HUES64 (cell line): ENCODE measurements around the gene SYMPK. TPM values are rescaled to one million over a fixed set of nuclear protein-coding genes. Genes with fewer than 3 reads are reported as not detected.
A peak's percentile ranks its signal among the peaks of the same experiment; 100 is the strongest.

ENCODE experiments used
- H3K27ac ChIP-seq: 2 replicates; pipeline ENCODE4 v1.7.0; 2013; ENCODE audit warnings: low read depth, low read length, inconsistent platforms
- H3K27me3 ChIP-seq: 2 replicates; pipeline ENCODE4 v1.6.1; 2013; ENCODE audit warnings: mild to moderate bottlenecking, low read length; ENCODE audit not compliant: insufficient read depth
- H3K36me3 ChIP-seq: 2 replicates; pipeline ENCODE4 v1.6.1; 2013; ENCODE audit warnings: mild to moderate bottlenecking, low read length; ENCODE audit not compliant: insufficient read depth
- H3K4me1 ChIP-seq: 2 replicates; pipeline ENCODE4 v1.6.1; 2013; ENCODE audit warnings: mild to moderate bottlenecking, low read length, moderate library complexity; ENCODE audit not compliant: insufficient read depth
- H3K4me3 ChIP-seq: 2 replicates; pipeline ENCODE4 v1.5.1; 2013; ENCODE audit warnings: mild to moderate bottlenecking, low read length, moderate library complexity
- H3K9ac ChIP-seq: 2 replicates; pipeline ENCODE4 v1.6.1; 2013; ENCODE audit warnings: mild to moderate bottlenecking, low read depth, low read length
- H3K9me3 ChIP-seq: 2 replicates; pipeline ENCODE4 v1.6.1; 2013; ENCODE audit warnings: low read depth, low read length; ENCODE audit not compliant: insufficient read depth
- WGBS: fragments of 150-250, 120-280 bp; methylation state at CpG from one replicate; pipeline ENCODE4 v1.1.7; 2013; ENCODE audit warnings: missing lambda C conversion rate; 5-methylcytosine and 5-hydroxymethylcytosine counted together
- polyA plus RNA-seq, 2 experiments: library from polyadenylated mRNA; stranded (reverse); fragments of 50-300 nt; gene quantifications; one replicate each; pipeline ENCODE4 v1.2.3, GENCODE V29; 2013

The SYMPK gene
- 50.7 TPM for polyA plus RNA-seq (2013, experiment 1 of 2)
- polyA plus RNA-seq (2013, experiment 2 of 2) = 49.3 TPM

DNA sequence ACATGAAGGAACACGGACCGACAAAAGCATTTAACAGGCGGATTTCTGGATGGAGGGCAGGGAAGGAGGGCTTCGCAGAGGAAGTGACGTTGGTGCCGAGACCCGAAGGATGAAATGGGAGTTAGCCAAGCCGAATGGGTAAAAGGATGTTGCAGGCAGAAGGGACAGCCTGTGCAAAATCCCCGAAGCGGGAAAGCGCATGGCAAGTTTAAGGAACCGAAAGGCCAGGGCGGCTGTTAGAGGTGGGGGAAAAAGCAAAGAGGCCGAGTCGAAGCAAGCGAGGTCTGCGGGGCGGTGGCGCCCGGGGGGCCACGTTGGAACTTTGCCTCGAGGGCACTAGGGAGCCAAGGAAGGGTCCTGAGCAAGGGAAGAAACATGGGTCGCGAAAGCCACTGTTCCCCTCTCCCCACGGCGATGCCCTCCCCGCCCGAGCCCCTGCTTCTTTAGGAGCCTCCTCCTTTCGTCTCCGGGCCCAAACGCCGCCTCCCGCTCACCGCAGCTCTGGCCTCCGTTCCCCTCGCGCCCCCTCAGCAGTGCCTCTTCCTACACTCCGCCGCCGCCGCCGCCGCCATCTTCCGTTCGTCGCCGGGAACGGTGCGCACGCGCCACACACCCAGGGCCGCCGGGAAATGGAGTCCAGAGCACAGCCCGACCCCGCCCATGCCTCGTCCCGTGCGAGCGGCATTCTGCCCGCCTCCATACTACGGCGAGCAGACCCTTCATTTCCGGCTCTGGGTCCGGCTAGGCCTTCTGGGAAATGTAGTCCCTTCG is at the start of gene SYMPK:
TSS of gene SYMPK (minus strand) at position 584 of the 771 bp plus-strand sequence. CDS start 8,652 bp downstream, outside the sequence.
- Histone ChIP-seq H3K9me3 (no peaks in the 10 kb centered on the region), H3K4me1 (peaks cover 14% of the 10 kb centered on the region; the same call in 1 of the 2 replicates), H3K4me3 (peak within 1 kb of the TSS; percentile 67), H3K9ac (peak within 1 kb of the TSS; percentile 86), H3K27ac (peak within 1 kb of the TSS; percentile 86), H3K36me3 (peaks cover 28% of the 10 kb centered on the region), H3K27me3 (peaks cover 3% of the 10 kb centered on the region; the same call in 1 of the 2 replicates)
- under 1% methylated on average over 65 of the region's 65 CpGs for WGBS

DNA sequence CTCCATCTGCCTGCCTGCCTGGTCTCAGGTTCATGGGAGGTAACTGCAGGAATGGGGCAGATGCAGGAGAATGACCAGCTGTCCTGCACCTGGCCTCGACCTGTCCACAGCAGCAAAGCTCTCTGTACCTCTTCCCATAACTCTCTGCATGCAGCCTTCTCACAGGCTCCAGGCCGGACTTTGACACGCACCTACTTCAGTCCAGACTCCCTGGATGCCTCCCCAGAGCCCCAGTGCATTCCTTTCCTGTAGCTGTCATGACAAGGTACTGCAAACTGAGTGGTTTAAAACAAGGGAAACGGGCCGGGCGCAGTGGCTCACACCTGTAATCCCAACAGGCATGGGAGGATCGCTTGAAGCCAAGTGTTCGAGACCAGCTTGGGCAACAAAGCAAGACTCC is 48.3 kb upstream of the SYMPK start:
- no peaks in the 10 kb centered on the region for H3K27me3 ChIP-seq
- H3K27ac ChIP-seq = no peak overlapping the region
- H3K9me3 ChIP-seq = no peaks in the 10 kb centered on the region
- H3K4me3 ChIP-seq = no peak overlapping the region
- no peak overlapping the region for H3K9ac ChIP-seq
- no peaks in the 10 kb centered on the region for H3K4me1 ChIP-seq
- WGBS = 90% methylated on average over 8 of the region's 8 CpGs
- H3K36me3 ChIP-seq = no peaks in the 10 kb centered on the region

DNA sequence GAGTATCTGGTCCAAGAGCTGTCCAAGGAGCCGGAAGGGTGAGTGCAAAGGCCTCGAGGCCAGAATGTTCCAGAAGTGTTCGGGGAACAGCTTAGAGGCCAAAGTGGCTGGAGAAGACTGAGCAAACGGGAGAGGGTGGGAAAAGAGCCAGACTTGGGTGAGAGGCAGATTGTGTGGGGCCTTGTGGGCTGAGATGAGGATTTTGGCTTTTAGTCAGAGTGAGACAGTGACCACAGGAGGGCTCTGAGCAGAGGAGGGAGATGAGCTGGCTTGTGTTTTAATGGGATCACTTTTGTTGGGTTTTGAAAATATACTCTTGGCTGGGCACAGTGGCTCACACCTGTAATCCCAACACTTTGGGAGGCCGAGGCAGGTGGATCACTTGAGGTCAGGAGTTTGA is 46.0 kb upstream of the SYMPK start:
- no peaks in the 10 kb centered on the region for H3K27me3 ChIP-seq
- H3K9ac ChIP-seq = no peak overlapping the region
- 87% methylated on average over 5 of the region's 5 CpGs for WGBS
- no peak overlapping the region for H3K27ac ChIP-seq
- no peaks in the 10 kb centered on the region for H3K4me1 ChIP-seq
- H3K9me3 ChIP-seq = no peaks in the 10 kb centered on the region
- no peak overlapping the region for H3K4me3 ChIP-seq
- H3K36me3 ChIP-seq = no peaks in the 10 kb centered on the region

DNA sequence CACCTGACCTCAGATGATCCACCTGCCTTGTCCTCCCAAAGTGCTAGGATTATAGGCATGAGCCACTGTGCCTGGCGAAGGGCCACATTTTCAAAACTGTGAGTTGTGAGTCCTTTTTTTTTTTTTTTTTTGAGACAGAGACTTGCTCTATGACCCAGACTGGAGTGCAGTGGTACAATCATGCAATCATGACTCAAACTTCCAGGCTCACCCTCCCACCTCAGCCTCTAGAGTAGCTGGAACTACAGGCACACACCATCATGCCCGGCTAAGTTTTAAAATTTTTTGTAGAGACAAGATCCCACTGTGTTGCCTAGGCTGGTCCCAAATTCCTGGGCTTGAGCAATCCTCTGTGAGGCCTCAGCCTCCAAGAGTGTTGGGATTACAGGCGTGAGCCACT is 43.3 kb upstream of the SYMPK start:
- H3K4me3 ChIP-seq = no peak overlapping the region
- H3K27ac ChIP-seq = no peak overlapping the region
- no peaks in the 10 kb centered on the region for H3K4me1 ChIP-seq
- H3K9ac ChIP-seq = no peak overlapping the region
- H3K9me3 ChIP-seq = no peaks in the 10 kb centered on the region
- H3K27me3 ChIP-seq = peaks cover 9% of the 10 kb centered on the region
- 88% methylated on average over 3 of the region's 3 CpGs for WGBS
- no peaks in the 10 kb centered on the region for H3K36me3 ChIP-seq

DNA sequence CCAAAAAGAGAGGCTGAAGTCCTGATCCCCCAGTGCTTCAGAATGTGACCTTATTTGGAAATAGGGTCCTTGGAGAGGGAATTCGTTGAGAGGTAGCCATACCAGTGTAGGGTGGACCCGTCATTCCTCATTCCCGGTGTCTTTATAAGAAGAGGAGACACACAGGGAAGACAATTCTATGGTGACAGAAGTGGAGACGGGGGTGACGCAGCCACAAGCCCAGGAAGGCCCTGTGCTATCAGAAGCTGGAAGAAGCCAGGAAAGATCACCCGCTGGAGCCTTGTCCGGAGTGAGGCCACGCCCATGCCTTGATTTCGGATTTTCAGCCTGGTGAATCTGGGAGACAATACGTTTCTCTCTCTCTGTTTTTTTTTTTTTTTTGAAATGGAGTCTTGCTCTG is 42.1 kb upstream of the SYMPK start:
- no peaks in the 10 kb centered on the region for H3K36me3 ChIP-seq
- no peak overlapping the region for H3K9ac ChIP-seq
- no peak overlapping the region for H3K27ac ChIP-seq
- no peaks in the 10 kb centered on the region for H3K9me3 ChIP-seq
- 91% methylated on average over 10 of the region's 10 CpGs for WGBS
- no peaks in the 10 kb centered on the region for H3K4me1 ChIP-seq
- H3K4me3 ChIP-seq = no peak overlapping the region
- peaks cover 19% of the 10 kb centered on the region for H3K27me3 ChIP-seq

DNA sequence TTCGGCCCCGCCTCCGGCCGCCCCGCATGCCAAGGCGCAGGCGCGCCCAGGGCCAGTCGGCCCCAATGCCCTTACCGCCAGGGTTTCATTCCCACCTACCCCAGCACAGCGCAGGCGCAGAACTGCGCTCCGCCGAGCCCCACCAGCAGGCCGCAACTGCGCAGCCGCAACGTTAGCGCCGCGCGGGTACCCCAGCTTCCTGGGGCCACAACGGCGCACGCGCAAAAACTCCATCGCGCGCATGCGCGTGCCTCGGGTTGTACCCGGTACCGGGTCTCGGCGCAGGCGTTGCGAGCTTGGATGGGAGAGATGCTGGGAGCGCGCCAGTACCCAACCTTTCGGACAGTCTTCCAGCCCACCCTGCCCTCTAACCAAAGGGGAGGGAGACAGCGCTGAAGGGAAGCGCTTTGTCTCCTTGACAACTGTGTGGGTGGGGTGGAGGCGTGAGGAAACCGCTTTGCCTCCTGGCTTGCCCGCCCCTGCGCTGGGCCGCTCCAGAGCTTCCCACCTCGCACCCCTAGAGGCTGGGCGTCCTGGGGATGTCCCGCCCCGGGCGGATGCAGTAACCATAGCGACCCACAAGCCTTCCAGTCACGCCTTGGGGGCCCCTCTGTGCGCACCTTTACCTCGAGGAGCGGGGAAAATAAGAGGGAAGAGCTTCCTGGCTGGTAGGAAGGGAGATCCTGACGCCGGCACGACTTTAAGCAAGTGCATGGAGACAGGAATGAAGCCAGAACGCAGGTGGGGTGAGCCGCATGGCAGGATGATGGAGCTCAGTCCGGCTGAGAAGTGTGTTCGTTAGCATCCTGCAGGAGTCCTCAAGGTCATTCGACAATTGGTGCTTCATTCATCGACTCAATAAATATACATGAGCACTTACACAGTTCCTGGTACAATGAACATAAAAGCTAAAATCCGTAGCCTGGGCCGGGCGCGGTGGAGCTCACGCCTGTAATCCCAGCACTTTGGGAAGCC is 40.0 kb upstream of the SYMPK start:
- Histone ChIP-seq H3K4me3 (peak overlapping the region; percentile 73), H3K36me3 (peaks cover 9% of the 10 kb centered on the region), H3K9me3 (no peaks in the 10 kb centered on the region), H3K4me1 (no peaks in the 10 kb centered on the region), H3K9ac (peak overlapping the region; percentile 65), H3K27me3 (peaks cover 19% of the 10 kb centered on the region), H3K27ac (peak overlapping the region; percentile 61; the same call in 1 of the 2 replicates)
- WGBS = 5% methylated on average over 70 of the region's 73 CpGs

DNA sequence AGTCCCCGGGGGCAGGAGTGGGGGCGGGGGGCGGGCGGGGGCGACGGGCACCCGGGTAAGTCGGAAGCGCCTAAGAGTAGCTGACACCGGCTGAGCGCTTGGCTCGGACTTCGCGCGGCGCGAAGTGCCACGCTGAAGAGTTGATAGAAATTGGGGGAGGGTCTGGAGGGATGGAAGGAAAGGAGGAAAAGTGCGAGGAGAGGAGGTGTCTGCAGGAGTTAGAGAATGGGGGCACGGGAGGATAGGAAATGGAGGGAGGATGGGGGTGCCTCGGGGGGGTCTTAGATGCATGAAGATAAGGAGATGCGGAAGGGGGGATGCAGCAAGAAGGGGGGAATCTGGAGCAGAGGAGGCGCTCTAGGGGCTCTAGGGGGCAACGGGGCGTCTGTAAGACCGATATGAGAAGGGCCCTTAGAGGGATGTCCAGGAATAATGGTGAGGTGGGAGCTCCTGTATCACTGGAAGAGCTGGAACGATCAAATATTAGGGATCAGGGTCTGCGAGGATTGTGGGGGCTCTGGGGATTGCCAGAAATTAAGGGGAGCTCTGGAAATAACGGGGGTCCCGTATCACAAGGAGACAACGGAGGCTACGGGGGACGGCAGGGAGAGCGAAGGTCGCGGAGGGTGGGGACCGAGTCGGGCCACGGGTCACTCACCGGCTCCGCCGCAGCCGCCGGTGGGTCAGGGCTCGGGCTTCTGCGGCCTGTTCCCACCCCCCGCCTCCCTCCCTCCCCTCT is 39.1 kb upstream of the SYMPK start, which contains the start of gene MYPOP:
TSS of gene MYPOP (minus strand) at position 702 of the 739 bp plus-strand sequence. CDS start 840 bp downstream, outside the sequence.
- H3K9ac ChIP-seq = peak within 1 kb of the TSS; percentile 65
- H3K9me3 ChIP-seq = no peaks in the 10 kb centered on the region
- H3K4me3 ChIP-seq = peak within 1 kb of the TSS; percentile 73
- H3K27ac ChIP-seq = peak within 1 kb of the TSS; percentile 61; the same call in 1 of the 2 replicates
- peaks cover 11% of the 10 kb centered on the region for H3K36me3 ChIP-seq
- peaks cover 19% of the 10 kb centered on the region for H3K27me3 ChIP-seq
- H3K4me1 ChIP-seq = no peaks in the 10 kb centered on the region
- WGBS = under 1% methylated on average over 47 of the region's 47 CpGs

DNA sequence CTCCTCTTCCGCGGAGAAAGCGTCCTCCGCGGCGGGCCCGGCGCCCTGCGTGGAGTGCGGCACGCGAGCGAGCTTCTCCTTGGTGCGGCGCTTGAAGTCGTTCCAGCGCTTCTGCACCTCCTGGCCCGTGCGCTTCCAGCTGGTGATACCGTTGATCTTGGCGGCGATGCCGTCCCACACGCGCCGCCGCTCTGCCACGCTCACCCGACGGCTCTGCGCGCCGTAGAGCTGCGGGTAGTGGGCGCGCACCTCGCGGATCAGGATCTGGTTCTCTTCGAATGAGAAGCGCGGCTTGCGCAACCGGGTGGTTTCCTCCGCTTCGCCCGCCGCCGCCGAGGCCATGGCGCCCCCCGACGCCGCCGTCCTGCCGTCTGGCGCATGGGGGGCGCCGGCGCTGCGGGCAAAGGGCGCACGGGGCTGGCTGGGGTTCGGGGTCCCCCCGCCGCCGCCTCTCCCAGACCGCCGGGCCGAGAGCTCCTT is 38.5 kb upstream of the SYMPK start:
- peaks cover 19% of the 10 kb centered on the region for H3K27me3 ChIP-seq
- peaks cover 11% of the 10 kb centered on the region for H3K36me3 ChIP-seq
- no peaks in the 10 kb centered on the region for H3K4me1 ChIP-seq
- no peak overlapping the region for H3K27ac ChIP-seq
- 2% methylated on average over 69 of the region's 69 CpGs for WGBS
- H3K9ac ChIP-seq = no peak overlapping the region
- no peaks in the 10 kb centered on the region for H3K9me3 ChIP-seq
- peak overlapping the region; percentile 73 for H3K4me3 ChIP-seq

DNA sequence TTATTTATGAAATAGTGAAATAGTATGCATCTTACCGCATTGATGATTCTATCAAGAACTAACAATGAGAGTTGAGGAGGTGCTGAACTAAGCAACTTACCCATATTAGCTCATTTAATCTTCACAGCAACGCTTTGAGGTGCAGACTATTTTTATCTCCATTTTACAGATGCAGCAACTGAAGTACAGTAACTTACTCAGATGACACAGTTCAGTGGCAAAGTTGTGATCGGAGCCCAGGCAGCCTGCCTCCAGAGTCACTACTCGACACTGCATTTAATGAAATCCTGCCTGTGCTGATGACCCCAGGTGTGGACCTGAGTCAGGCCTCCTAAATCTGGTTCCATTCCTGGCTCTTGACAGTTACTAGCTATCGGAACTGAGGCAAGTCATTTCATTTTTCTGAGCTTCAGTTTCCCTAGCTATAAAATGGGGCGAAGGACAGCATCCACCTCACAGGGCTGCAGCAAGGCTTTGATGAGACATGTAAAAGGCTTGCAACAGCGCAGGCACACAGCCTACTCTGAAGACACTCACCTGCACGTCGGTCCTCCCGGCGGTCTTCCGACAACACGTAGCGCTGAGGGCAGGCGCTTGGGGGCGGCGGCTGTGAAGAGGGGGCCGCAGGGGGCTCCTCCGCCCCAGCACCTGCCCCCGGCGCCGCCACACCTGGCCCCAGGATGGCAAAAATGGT is 37.9 kb upstream of the SYMPK start:
- peaks cover 19% of the 10 kb centered on the region for H3K27me3 ChIP-seq
- peaks cover 11% of the 10 kb centered on the region for H3K36me3 ChIP-seq
- no peak overlapping the region for H3K27ac ChIP-seq
- H3K9ac ChIP-seq = no peak overlapping the region
- peak overlapping the region; percentile 73 for H3K4me3 ChIP-seq
- 32% methylated on average over 22 of the region's 22 CpGs for WGBS
- no peaks in the 10 kb centered on the region for H3K9me3 ChIP-seq
- H3K4me1 ChIP-seq = no peaks in the 10 kb centered on the region
